GM10266 (cell line): ENCODE measurements around the gene LRRC37A3.
A peak's percentile ranks its signal among the peaks of the same experiment; 100 is the strongest.
"Not testable (repeated sequence)": the region's sequence is repeated elsewhere in the genome, so short reads cannot be mapped to it uniquely, and the experiment has no call there.

ENCODE experiments used
- DNase-seq: peaks from one replicate; pipeline ENCODE4 v3.0.0; 2012; ENCODE audit errors: extremely low spot score
- CTCF ChIP-seq: IDR thresholded peaks from 2 replicates; pipeline ENCODE4 v1.5.1; 2012; ENCODE audit warnings: mild to moderate bottlenecking, low read depth; ENCODE audit not compliant: control insufficient read depth, insufficient read depth; ENCODE audit errors: missing control alignments

The LRRC37A3 gene

GRCh38 chr17:64927444-64927843, 8.2 kb upstream of the LRRC37A3 start:
- DNase-seq, result not testable (repeated sequence)
- TF ChIP-seq CTCF, result peak; percentile 59

GRCh38 chr17:64926430-64926829, 7.2 kb upstream of the LRRC37A3 start:
- not testable (repeated sequence) for DNase-seq

DNA sequence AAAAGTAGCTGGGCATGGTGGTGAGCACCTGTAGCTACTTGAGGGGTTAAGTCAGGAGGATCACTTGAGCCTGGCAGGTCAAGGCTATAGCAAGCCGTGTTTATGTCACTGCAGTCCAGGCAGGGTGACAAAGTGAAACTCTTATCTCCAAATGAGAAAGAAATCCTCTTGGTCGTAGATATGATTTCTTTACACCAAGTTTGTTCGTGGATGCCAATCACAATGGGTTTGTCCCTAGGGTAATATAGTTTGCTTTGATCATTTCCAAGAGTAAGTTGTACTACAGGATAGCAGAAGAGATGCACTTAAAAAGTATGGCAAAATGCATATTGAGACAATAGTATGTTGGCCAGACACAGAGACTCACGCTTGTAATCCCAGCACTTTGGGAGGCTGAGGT, 6.0 kb upstream of the LRRC37A3 start:
- DNase-seq, result not testable (repeated sequence)

- not testable (repeated sequence) for DNase-seq
Observed at GRCh38 chr17:64923051-64923568, 3.8 kb upstream of the LRRC37A3 start.

- DNase-seq, result peak; percentile 16
Observed at GRCh38 chr17:64920419-64921172, 1.3 kb upstream of the LRRC37A3 start.

GRCh38 chr17:64920026-64920418, 744 bp upstream of the LRRC37A3 start:
- DNase-seq, result peak; percentile 26
- TF ChIP-seq CTCF, result no peak

More at GRCh38 chr17:64920419-64921172, 1.3 kb upstream of the LRRC37A3 start:
- no peak for TF ChIP-seq CTCF

- peak; percentile 38 for DNase-seq
Observed at GRCh38 chr17:64918842-64919288, 413 bp downstream of the LRRC37A3 start.

DNA sequence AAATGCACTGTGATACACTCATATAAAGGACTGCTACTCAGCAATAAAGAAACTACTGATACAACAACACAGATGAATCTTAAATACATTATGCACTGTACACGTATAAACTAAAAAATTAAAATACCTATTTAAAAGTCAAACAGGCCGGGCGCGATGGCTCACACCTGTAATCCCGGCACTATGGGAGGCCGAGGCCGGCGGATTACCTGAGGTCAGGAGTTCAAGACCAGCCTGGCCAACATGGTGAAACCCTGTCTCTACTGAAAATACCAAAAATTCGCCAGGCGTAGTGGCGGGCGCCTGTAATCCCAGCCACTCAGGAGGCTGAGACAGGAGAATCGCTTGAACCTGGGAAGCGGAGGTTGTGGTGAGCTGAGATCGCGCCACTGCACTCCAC, 1.7 kb downstream of the LRRC37A3 start:
- DNase-seq, result not testable (repeated sequence)

- DNase-seq, result not testable (repeated sequence)
Observed at GRCh38 chr17:64915244-64915643, 4.0 kb downstream of the LRRC37A3 start.

DNA sequence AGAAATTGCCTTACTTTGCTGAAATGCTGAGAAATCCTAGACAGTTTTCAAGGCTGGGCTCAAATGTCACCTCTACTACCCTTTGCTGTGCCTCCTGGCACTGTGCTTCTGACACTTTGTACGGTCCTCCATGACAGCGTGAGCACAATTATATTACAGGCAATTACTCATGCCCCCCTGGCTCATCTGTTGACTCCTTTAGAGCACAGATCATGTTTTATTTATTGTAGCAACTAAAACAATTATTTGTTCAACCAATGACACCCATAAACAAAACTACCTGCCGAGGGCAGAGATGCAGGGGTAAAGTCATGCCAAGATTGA, 9.1 kb downstream of the LRRC37A3 start:
- DNase-seq, result not testable (repeated sequence)

DNA sequence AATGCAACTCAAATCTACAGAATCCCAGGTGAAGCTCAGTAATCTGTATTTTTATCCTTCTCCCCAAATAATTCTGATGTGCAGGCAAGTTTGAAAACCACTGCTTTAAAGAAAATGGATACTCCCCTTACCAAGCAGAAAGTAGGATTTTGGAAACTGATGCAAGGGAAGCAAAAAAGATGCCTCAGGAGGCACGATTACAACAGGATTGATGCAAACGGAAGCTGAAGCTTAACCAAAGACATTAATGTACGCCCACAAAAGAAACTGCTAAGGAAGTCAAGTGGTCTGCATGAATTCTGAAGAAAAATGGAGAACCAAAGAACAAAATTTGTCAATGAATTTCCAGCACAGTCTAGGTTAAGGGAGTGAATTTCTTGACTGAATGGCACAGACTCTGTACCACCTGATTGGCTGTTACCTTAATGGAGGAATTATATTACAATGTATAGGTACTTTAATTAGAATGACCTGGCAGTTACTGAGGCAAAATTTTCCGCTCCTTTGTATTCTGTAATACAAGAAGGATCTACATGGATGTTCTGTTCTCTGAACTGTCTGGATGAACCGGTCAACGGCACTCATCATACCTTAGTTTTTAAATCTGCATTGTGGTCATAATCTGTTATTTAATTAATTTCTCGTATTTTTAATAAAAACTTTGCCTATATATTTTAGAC, 9.6 kb downstream of the LRRC37A3 start:
- not testable (repeated sequence) for DNase-seq

GRCh38 chr17:64904069-64904468, 15.2 kb downstream of the LRRC37A3 start:
- DNase-seq, result not testable (repeated sequence)

DNA sequence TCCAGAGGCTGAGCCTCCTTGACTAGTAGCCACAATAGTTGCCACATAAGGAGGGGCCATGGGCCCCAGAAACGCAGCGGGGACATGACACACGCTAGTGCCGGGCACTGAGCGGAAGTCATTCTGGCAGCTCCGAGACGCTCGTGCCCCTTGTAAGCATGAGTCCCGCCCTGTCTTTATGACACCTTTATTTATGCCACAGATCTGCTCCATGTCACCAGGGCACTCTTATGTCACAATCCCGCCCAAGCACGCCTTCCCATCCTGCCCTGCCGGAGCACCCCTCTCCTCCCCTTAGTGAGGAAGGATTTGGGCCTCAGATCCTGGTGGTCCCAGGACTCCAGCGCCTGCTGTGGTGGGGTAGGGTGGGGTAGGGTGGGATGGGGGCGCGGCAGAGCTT, 22.1 kb downstream of the LRRC37A3 start:
- not testable (repeated sequence) for DNase-seq

- not testable (repeated sequence) for DNase-seq
Observed at GRCh38 chr17:64874210-64874609, 45.1 kb downstream of the LRRC37A3 start.
